Measurements from ENCODE around the gene ALG12.

The ALG12 gene

DNA sequence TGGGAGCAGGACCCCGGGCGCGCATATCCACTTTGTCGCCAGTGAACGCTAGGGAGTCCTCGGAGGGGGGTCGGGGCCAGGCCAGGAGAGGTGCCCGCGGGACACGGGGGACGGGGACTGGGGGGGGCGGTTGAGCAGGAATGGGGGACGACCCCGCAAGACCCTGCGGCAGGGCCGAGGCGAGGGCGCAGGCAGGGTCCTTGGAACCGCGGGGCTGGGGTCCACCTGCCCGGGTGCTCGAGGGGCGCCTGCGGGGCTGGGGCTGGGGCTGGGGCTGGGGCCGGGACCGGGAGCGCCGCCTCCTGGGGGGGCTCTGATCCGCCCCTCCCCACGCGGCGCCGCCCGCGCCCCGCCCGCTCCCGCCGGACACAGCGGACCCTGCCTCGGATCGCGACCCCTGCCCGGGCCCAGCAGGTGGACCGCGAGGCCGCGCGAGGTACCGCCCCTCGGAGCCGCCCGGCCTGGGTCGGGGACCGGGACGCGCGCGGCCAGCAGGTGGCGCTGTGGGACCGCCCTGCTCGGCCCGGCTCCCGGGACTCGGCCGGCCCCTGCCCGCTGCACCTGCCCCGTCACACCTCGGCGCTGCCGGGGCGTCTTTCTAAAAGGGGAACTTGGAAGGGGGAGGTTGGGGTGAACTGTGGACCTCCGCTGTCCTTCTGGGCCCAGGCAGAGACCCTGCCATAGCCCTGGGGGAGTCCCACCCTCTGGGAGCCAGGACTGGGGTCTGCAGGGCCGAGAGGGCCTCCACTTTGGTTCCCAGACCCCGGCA, 11.2 kb upstream of the ALG12 start:
- DNase-seq: peak; percentile 72

DNA sequence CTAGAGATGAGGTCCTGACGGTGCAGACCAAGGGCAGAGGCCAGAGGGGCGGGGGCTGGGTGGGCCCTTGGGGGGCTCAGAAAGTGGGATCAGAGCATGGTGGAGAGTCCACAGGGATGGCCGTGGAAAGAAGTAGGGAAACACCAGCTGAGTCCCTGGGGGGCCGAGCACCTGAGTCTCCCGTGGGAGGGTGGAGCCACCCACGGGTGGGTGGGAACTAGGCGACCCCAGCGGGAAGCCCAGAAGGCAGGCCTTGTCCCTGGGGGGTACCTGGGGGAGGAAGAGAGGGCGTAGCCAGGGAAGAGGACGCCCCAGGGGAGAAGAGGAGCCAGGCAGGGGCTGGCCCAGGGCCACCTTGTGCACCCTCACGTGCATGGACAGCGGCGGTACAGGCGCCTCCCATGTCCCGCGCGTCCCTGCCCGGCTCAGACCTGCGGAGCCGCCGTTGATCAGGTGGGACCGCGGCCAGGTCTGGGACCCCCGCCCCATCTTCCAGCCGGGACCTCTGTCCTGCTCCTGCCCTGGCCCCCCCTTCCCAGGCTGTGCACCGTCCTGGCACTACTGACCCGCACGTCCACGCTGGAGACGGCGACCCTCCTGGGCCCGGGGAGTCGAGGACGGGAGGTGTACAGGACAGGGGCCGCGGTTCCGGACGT, 10.4 kb upstream of the ALG12 start:
- no peak for DNase-seq

DNA sequence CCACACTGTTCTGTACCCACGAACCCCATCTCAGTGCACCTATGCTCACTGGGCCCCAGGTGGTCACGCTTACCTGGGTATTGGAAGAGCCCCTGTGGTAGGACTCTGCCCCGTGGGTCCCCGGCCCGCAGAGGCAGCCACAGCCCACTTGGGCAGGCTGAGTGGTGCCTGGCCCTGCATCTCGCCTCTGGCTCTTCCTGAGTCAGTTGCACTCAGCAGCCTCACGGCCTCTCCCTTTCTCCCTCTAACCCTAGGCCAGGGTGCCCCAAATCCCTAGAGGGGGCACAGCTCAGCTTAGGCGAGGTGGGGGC, 9.9 kb upstream of the ALG12 start:
- no peak for DNase-seq

DNA sequence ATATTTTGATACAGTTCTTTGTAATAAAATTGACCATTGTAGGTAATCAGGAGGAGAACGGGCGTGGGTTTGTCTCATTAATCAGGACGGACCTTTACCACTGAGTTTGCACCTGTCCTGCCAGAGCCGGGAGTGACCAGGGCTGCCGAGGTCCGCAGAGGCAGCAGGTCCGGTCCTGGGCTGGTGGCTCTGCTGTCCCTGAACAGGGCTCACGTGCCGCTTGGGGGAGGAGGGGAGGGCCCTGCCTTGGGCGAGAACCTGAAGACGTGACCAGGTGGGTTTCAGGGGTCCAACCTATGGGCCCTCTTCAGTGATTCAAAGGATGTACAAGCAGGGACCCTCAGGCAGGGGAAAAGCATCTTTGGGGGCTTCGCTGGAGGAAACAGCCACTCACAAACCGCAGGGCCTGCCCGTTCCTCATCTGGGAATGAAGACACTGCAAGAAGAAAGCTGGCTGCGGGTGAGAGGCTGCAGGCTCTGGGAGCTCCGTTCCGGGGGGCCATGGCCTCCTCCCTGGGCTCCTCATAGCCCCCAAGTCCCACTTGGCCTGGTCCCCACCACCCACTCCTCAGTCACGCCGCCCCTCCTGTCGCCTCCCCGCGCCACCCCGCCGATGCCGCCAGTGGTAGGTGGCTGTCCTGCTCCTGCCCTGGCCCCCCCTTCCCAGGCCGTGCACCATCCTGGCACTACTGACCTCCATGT, 9.4 kb upstream of the ALG12 start:
- DNase-seq: no peak

DNA sequence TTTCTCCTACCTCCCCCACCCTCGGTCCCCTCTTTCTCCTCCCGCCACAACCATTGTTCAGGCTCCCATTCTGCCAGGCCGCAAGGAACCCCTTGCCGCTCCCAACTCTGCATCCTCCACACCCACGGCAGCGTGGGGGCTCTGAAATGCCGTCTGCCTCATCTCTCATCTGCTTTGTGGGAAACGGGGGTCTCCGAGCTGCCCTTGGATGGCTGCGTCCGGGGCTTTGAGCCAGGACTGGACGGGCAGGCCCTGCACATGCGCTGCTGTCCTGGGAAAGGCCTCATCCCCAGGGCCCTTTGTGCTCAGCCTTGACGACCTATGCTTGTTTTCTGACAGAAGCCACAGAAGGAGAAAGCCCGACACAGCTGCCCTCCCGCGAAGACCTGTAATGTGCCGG, 8.7 kb upstream of the ALG12 start:
- no peak for DNase-seq

DNA sequence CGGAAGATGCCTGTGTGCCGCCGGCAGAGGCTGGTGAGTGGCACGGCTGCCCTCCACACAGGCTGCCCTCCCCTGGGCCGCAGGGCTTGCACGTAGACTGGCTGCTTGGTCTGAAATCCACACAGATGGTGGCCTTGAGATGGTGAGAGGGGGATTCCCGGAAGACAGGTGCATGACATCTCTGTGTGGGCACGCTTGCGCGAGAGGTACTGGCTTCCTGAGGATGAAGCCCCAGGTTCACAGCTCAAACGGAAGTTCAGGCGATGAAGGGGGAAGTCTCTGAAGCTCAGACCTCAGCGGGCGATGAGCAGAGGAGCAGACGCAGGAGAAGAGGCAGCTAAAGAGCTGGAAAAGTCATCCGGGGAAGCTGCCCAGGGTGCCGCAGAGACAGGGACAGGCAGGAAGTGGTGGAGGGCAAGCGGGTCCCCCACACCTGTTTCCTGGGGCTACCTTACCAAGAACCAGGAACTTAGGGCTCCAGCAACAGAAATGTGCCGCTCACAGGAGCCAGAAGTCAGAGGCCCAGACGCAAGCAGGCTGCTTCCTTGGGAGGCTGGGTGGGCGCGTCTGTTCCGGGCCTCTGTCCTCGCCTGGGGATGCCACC, 7.4 kb upstream of the ALG12 start:
- peak; percentile 90 for DNase-seq

DNA sequence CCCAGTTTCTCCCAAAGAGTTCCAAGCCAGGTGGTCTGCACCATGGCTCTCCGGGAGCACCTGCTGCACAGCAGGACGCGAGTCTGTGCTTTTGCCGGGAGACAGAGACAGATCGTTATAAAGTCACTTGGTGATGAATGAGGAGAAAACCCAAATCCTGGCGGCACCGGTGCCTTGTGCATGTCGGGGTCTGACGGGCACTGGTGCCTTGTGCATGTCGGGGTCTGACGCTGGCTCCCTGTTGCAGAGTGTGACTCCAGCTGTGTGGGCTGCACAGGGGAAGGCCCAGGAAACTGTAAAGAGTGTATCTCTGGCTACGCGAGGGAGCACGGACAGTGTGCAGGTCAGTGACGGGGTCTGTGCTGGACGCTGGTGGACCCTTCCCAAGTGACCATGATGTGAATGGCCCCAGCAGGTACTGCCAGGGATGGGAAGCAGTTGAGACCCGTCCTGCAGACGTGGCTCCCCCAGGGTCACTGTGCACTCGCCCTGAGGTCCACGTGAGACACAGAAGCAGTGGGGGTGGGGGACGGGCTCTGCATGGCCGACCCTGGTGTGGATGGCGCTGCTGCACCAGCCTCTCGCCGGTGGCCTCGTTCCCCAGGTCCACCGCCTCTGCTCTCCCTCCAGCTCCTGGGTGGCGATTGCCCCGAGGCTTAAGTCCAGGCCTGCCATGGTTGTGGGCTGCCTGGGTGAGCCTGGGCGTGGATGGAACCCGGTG, 6.0 kb upstream of the ALG12 start:
- DNase-seq: no peak

DNA sequence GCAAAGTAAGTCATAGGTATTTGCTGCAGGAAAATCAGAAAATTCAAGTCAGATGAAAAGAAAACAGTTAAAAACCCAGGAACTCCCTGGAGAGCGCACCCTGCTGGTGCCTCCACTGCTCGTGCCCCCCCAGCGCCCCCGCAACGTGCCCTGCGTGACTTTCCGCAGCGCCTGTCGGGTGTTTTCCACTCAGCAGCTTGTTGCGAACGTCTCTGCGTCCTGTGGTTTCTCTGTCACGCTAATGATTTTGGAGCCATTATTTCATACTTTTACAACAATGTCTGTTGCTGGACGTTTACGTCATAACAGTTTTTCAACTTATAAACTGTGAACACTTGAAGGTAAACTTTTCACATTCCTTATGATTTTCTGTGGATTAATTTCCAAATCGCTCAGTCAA, 5.2 kb upstream of the ALG12 start:
- DNase-seq: peak; percentile 39

DNA sequence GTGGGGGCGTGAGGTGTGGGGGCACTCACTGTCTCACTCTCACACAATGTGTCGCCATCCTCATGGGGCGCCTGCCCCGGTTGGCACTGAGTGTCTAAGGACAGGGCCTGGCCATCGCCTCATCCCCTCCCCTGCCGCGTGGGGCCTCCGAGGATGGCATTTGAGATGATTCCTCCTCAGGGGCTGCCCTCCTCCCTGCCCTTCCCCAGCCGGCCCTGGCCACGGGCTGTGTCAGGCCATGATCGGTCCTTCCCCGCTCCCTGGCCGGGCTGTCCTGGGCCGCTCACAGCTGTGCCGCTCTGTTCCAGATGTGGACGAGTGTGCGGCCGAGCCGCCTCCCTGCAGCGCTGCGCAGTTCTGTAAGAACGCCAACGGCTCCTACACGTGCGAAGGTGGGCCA, 4.7 kb upstream of the ALG12 start:
- no peak for DNase-seq

DNA sequence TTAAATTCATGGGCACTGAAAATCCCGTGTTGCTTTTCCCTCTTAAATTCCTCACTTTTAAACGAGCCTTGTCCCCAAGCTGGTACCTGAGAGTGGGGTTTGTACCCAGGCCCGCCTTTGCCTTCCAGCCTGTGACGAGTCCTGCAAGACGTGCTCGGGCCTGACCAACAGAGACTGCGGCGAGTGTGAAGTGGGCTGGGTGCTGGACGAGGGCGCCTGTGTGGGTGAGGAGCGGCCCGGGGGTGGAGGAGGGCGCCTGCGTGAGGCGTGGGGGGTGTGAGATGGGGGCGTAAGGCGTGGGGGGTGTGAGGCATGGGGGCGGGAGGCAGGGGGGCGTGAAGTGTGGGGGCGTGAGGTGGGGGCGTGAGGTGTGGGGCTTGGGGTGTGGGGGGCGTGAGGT, 4.2 kb upstream of the ALG12 start:
- DNase-seq: no peak

DNA sequence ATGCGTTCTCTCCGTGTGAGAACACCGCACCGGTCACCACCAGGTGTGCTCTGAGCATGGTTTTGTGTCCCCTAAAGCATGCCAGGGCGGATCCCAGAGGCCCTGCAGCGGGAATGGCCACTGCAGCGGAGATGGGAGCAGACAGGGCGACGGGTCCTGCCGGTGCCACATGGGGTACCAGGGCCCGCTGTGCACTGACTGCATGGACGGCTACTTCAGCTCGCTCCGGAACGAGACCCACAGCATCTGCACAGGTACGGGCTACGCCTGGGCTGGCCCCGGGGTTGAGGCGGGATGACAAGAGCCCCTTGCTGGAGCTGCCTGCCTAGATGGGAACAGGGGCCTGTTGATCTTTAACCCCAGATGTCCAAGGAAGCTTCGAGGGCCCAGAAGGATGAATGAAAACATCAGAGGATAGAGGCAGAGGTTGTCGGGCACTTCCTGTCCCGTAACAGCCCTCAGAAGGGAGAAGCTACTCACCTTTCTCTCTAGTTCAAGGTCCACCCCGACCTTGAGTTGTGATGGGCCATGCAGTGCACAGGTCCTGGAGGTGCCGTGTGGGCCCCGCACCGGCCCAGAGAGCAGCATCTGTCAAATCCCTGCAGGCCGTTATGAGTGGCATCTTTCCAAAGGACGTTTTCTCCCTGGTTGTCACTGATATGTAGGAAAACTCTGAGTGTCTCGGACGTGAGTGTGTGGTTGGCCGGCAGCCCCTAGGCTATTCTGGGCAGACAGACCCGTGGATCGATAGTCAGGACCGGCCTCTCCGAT, 3.5 kb upstream of the ALG12 start:
- DNase-seq: no peak

DNA sequence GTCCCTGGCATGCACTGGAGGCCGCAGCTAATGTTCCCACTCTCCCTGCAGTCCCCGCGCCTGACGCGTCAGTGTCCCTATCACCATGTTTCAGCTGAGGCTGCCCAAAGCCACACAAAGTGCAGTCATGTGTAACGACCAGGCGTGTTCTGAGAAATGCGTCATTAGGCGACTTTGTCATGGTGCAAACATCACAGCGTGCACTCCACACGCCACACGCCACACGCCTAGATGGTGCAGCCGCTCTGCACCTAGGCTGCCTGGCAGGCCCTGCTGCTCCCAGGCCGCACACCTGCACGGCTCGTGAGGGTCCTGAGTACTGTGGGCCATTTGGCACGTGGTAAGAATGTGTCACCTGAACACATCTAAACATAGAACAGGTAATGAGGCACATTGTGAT, 2.6 kb upstream of the ALG12 start:
- no peak for DNase-seq

DNA sequence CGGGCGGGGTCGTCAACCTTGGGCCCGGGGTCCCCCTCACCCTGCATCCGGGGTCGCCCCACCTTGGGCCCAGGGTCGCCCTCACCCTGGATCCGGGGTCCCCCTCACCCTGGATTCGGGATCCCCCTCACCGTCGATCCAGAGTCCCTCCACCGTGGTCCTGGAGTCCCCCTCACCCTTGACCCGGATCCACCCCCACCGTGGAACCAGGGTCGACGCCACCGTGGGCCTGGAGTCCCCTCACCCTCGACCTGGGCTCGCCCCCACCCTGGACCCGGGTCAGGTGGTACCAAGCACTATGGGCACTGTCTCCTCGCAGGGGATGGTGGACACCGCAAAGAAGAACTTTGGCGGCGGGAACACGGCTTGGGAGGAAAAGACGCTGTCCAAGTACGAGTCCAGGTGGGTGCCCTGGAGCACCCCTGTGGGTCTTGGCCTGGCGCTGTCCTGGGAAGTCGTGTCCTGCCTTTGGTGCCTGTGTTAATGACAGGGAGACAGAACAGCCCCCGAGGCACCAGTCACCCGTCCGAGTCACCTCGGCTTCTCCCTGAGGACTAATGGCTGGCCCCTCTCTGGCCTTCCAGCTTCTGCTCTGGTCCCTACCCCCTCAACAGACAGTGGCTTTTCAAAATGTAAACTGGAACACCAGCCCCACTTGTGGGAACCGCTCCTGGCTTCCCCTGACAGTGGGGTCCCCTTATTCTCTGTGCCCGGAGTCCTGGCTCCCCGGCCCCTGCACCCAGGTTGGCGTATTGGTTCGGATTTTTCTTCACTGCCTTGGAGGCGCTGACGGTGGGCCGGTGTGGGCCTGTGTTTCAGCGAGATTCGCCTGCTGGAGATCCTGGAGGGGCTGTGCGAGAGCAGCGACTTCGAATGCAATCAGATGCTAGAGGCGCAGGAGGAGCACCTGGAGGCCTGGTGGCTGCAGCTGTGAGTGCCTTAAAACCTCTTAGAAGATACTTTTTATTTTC, 958 bp upstream of the ALG12 start:
- DNase-seq: no peak

DNA sequence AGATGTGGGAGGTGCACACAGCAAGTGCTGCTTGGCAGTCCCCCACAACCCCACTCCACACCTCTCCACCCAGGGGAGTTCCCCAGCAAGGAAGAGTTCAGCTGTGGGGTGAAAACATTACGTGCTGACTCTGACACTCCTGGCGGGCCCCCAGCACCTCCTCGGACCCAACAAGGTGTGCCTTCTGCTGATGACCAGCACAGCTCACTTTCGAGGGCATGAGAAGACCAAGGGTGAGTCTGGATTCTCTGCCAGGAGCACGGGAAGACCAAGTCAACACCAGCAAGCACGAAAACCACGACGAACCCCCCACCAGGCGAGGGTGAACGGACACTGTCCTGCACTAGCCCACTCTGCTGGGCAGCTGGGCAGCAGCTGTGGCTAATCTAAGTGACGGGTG, 1.4 kb downstream of the ALG12 start:
- DNase-seq: peak; percentile 20

DNA sequence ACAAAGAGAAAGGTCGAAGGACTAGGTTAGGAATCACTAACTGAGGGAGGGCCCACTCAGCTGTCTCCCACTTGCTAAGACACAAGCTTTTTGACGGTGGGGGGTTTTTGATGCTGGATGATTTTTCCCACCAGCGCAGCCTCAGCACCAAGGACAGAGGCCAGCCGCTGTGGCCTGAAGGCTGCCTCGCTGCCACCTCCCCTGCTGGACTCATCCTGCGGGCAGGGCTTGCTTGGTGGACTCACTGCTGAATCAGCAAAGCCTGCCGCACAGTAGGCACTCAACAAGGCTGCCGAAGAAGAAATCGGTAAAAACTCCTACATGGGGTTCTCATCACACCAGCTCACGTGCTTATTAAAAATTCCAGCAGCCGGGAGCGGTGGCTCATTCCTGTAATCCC, 2.6 kb downstream of the ALG12 start:
- no peak for DNase-seq

DNA sequence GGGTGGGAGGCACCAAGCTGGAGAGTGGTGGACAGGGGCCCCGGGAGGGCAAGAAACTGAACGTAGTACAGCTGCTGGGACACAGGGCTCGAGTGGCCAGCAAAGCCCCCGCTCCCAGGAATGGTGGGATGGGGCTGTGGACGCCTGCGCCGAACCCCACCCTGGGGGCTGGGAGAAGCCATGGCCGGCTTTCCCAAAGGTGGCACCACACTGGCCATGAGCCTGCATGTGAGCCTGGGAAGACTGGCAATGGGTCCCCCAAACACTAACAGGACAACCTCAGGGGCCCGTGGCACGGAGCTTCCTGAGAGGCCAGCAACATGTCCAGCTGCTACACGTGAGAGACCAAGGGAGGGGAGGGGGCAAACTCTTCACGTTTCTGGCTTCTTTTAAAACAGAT, 4.0 kb downstream of the ALG12 start:
- no peak for DNase-seq

DNA sequence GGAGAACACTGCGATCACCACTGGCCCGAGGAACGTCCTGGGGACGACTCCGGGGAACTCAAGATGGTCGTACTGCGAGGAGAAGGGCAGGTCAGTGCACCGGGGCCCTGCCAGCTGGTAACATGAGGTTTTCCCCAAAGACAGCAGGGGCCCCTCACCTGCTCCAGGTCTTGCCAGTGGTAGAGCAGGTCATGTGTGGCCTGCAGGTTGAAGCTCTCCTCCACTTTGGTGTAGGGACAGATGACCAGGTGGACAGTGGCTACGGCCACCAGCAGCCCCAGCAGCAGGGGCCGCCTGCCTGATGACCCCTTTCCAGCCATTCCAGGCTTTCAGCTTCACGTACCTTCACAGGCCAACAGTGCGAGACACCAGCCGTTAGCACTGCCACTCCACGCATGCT, 4.8 kb downstream of the ALG12 start:
- DNase-seq: no peak

DNA sequence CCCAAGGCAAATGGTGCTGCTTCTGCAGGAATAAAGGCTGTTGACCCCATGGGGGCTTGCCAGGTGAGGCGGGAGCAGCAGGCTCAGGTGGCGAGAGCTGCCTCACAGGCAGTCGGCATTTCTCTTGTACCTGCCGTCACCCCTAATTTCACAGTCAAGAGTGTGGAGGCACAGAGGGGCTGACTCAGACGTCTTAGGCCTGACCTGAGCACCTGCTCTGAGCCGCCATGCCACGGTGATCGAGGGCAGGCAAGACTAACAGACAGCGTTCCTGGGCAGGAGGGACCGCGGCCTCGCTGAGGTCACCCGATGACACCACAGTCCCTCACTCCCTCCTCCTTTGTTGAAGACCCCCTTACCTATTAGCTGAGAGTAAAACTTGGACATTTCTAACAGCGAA, 5.2 kb downstream of the ALG12 start:
- DNase-seq: no peak

DNA sequence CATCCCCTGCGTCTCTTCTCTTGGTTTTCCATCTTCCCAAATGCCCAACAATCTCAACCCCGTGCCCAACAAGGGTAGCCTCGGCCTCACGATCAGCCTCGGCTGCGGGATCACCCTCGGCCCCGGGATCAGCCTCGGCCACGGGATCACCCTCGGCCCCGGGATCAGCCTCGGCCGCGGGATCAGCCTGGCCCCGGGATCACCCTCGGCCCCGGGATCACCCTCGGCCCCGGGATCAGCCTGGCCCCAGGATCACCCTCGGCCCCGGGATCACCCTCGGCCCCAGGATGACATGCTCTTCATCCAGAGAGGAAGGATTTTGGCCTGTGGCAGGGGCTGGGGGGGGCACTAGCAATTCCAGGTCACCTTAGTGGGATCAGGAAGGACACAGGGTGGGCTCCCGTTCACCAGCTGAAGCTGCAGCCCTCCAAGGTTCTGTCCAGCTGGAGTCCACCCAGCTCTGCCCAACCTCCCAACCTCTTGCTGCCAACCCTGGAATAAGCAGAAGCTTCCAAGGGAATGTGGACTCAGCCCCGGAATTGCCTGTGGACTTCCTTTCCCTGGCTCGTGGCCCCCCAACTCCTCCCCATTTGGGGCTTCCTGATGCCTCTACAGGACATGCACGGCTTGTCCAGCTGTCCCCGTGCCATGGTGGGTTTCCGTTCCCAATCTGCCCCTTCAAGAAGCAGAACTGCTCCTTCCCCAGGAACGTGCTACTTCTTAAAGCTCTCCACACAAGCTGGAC, 6.2 kb downstream of the ALG12 start:
- no peak for DNase-seq

Measured in CD4-positive, alpha-beta T cell treated with Interleukin-17A for 1 hour (primary cell).